Astrocyte of the cerebellum (primary cell): ENCODE results near the gene ARHGAP11A.

Source experiments
- DNase-seq: peaks from one replicate; pipeline ENCODE4 v3.0.0-alpha.2; 2011; ENCODE audit warnings: low read depth
- H3K4me3 ChIP-seq: 2 replicates; pipeline ENCODE4 v1.5.1; 2011; ENCODE audit warnings: mild to moderate bottlenecking, low read depth, low read length, moderate library complexity
- CTCF ChIP-seq: IDR thresholded peaks from 2 replicates; pipeline ENCODE4 v1.5.1; 2012; ENCODE audit warnings: low read length, low read depth, moderate library complexity, mild to moderate bottlenecking; ENCODE audit errors: missing control alignments
- in situ Hi-C: cut with HindIII; loops from 2 replicates; pipeline ENCODE4 v1.10.0; 2017; ENCODE audit warnings: low sequenced_read_pairs

ARHGAP11A gene

GRCh38 chr15:32637704-32638103, 22.4 kb downstream of the ARHGAP11A start:
- no peak for DNase-seq
- in situ Hi-C loops: no loop called here
- H3K4me3 ChIP-seq: no peak overlapping the region
- no peak for TF ChIP-seq CTCF

GRCh38 chr15:32641517-32642059, 26.3 kb downstream of the ARHGAP11A start, which contains the start of gene SCG5:
Gene SCG5, plus strand, starts transcription at chr15:32641710. Its CDS starts 1,883 bp downstream, at chr15:32643593.
- peak within 1 kb of the TSS; percentile 37 for H3K4me3 ChIP-seq
- in situ Hi-C loops: no loop called here
- no peak for DNase-seq

GRCh38 chr15:32642667-32643435, 27.5 kb downstream of the ARHGAP11A start:
- no peak for DNase-seq
- in situ Hi-C loops: no loop called here
- H3K4me3 ChIP-seq: no peak overlapping the region
- TF ChIP-seq CTCF: no peak

More at GRCh38 chr15:32641517-32642059, 26.3 kb downstream of the ARHGAP11A start, which contains the start of gene SCG5:
- TF ChIP-seq CTCF: no peak

- no peak for TF ChIP-seq CTCF
- DNase-seq: no peak
These were observed 28.7 kb downstream of the ARHGAP11A start for GRCh38 chr15:32643907-32644445.

GRCh38 chr15:32646291-32646690, 31.0 kb downstream of the ARHGAP11A start:
- TF ChIP-seq CTCF: no peak

More at GRCh38 chr15:32643907-32644445, 28.7 kb downstream of the ARHGAP11A start:
- in situ Hi-C loops: no loop called here
- H3K4me3 ChIP-seq: no peak overlapping the region

GRCh38 chr15:32649342-32649741, 34.0 kb downstream of the ARHGAP11A start:
- H3K4me3 ChIP-seq: no peak overlapping the region
- in situ Hi-C loops: no loop called here
- TF ChIP-seq CTCF: peak; percentile 68
- no peak for DNase-seq

More at GRCh38 chr15:32646291-32646690, 31.0 kb downstream of the ARHGAP11A start:
- no peak overlapping the region for H3K4me3 ChIP-seq
- in situ Hi-C loops: no loop called here
- no peak for DNase-seq
